Brain pericyte (primary cell): ENCODE measurements around the gene EGF.
"Not testable (repeated sequence)": the region's sequence is repeated elsewhere in the genome, so short reads cannot be mapped to it uniquely, and the experiment has no call there.

Experiments used
- DNase-seq: peaks from one replicate; pipeline ENCODE4 v3.0.0-alpha.2; 2012; ENCODE audit warnings: low read depth, low spot score

EGF gene

GRCh38 chr4:109914322-109914721, 1.6 kb downstream of the EGF start:
- no peak for DNase-seq

GRCh38 chr4:109915385-109916026, 2.8 kb downstream of the EGF start:
- no peak for DNase-seq

GRCh38 chr4:109916027-109916409, 3.3 kb downstream of the EGF start:
- no peak for DNase-seq

GRCh38 chr4:109921384-109921808, 8.7 kb downstream of the EGF start:
- DNase-seq = no peak

GRCh38 chr4:109925396-109925795, 12.7 kb downstream of the EGF start:
- no peak for DNase-seq

DNA sequence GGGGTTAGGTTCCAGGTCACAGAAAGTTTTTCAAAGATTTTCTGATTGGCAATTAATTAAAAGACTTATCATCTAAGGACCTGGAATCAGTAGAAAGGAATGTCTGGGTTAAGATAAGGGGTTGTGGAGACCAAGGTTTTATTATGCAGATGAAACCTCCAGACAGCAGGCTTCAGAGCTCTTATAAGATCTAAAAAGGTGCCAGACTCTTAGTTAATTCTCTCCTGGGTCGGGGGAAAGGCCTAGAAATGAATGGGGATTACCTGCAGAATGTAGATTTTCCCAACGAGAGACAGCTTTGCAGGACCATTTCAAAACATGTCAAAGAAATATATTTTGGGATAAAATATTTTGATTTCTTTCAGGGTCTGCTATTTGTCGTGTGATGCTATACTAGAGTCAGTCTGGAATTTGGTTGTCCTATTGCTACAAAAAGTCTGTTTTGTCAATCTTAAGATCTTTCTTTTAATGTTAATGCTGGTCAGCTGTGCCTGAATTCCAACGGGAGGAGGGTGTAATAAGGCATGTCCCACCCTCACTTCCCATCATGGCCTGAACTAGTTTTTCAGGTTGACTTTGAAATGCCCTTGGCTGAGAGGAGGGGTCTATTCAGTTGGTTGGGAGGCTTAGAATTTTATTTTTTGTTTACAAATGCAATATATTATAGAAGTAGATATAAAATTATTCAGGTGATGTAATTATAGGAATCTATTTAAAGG, 15.8 kb downstream of the EGF start:
- DNase-seq = no peak

GRCh38 chr4:109930464-109930863, 17.8 kb downstream of the EGF start:
- DNase-seq = no peak

GRCh38 chr4:109930872-109931271, 18.2 kb downstream of the EGF start:
- no peak for DNase-seq

DNA sequence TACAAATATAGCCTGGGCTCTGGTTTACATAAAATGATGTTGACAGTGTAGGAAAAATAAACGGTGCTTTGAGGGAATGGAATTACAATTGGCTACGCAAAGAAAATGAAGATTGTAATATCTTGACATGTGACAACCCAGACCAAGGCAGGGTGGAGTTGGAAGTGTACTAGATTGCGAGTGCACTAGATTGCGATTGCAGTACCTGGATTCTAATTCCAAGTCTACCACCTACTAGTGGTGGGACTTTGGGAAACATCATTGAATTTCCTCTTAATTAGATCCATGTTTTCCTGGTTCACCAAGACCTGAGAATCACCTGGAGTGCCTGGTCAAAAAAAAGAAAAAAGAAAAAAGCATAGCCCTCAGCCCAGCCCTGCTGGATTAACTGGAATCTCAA, 18.6 kb downstream of the EGF start:
- no peak for DNase-seq

GRCh38 chr4:109937352-109937751, 24.7 kb downstream of the EGF start:
- not testable (repeated sequence) for DNase-seq

DNA sequence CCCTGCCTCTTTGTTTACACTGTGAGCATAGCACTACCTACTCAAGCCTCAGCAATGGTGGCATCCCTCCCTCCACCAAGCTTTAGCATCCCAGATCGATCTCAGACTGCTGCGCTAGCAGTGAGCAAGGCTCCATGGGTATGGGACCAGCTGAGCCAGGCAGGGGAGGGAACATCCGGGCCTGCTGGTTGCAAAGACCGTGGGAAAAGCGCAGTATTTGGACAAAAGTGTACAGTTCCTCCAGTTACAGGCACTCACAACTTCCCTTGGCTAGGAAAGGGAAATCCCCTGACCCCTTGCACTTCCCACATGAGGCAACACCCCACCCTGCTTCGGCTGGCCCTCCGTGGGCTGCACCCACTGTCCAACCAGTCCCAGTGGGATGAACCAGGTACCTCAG, 26.5 kb downstream of the EGF start:
- no peak for DNase-seq

DNA sequence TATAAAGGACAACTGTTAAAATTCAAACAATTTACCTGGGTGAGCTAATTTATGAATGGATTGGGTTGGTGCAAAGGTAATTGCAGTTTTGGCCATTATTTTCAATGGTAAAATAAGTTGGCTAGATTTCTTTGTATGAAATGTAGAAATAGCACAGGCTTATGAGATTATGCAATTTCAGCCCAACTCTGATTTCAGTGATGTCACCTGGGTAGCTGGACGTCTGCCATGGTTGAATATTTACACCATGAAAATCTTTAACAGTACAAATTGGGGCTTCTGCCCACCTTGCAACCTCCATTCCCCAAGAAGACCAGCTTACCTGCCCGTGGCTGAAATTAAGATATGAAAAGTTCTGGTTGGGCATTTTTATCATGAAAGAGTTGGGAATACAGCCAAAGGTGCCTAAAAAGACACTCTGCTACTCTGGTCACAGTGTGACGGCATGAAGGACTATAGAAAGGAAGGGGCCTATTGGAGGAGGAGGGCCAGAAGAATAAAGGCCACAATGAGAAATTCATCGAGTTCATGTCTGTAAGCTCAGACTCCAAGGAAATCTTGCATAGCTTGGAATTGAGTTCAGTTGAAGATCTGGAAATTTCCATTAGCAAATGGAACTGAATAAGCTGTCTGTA, 29.7 kb downstream of the EGF start:
- no peak for DNase-seq

- DNase-seq = no peak
These were observed 31.1 kb downstream of the EGF start for GRCh38 chr4:109943745-109944144.

GRCh38 chr4:109944591-109944990, 31.9 kb downstream of the EGF start:
- no peak for DNase-seq

DNA sequence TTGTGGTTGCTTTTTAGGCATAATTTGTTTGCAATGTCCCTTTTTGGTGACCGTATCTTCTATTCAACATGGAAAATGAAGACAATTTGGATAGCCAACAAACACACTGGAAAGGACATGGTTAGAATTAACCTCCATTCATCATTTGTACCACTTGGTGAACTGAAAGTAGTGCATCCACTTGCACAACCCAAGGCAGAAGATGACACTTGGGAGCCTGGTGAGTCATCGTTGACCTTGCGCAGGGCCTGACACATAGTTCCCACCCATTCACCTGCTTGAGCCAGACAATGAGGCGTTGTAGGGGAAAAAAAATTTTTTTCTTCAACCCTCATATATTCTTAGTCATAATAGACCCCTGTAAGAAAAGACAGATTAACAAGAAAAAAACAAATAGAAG, 32.4 kb downstream of the EGF start:
- DNase-seq = no peak

- no peak for DNase-seq
These were observed 33.4 kb downstream of the EGF start for GRCh38 chr4:109946120-109946519.

- no peak for DNase-seq
These were observed 34.8 kb downstream of the EGF start for GRCh38 chr4:109947457-109947856.

GRCh38 chr4:109947918-109948317, 35.2 kb downstream of the EGF start:
- DNase-seq = no peak

DNA sequence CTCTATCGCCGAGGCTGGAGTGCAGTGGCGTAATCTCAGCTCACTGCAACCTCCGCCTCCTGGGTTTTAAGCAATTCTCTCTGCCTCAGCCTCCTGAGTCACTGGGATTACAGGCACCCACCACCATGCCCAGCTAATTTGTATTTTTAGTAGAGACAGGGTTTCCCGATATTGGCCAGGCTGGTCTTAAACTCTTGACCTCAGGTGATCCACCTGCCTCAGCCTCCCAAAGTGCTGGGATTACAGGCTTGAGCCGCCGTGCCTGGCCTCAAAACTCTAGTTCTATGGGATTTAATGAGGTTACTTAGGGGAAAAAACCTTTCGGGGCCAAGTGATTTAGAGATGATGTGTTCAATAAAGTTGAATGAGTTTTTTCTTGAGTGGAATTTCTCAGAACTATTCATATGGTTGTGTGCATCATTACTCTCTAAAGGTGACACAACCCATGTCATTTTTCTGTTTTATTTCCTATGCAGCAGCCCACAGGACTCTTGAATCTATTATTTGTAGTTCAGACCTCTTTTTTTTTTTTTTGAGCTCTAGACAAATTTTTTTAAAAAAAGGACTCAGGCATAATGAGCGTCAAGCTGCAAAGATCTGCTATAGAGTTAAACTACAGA, 36.5 kb downstream of the EGF start:
- DNase-seq = not testable (repeated sequence)

DNA sequence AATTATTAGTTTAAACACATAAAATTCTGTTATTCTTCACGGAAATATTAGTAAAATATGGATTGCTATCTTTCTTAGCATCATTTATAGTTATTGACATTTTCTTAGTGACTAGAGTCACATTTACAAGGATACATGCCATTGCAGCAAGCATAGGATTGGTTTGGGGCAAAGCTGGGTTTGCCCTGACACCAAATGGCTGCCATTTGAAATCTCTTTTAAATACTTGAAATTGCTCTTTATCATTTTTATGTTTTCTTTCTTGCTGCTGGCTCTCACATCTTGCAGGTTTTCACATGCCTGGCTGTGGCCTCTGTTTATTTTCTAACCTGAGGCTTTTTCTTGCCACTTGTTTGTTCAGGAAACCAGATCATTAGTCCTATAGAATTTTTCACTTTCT, 39.9 kb downstream of the EGF start:
- no peak for DNase-seq

DNA sequence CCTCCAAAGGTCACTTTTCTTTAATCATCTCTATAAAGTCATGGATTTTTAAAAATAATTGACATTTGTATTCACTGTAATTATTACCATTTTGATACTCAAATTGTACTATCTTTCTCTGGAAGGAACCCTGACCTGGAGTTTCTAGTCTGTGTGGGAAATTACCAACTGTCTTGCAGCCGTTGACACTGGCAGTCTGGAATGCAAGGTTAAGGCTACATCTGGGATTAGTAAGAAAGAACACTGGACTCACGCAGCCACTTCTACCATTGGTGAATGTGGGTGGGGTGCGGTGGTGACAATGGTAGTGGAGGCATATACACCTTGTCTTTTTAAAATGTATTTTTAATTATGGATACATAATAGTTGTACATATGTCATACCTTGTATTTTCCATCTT, 40.9 kb downstream of the EGF start:
- no peak for DNase-seq

GRCh38 chr4:109955146-109955545, 42.5 kb downstream of the EGF start:
- DNase-seq = no peak

GRCh38 chr4:109957227-109957626, 44.5 kb downstream of the EGF start:
- no peak for DNase-seq
